ENCODE data around the gene PAK5.

GRCh38 chr20:9576695-9577094 lies 262.2 kb downstream of the PAK5 start:
- TF ChIP-seq, protein P1, sequence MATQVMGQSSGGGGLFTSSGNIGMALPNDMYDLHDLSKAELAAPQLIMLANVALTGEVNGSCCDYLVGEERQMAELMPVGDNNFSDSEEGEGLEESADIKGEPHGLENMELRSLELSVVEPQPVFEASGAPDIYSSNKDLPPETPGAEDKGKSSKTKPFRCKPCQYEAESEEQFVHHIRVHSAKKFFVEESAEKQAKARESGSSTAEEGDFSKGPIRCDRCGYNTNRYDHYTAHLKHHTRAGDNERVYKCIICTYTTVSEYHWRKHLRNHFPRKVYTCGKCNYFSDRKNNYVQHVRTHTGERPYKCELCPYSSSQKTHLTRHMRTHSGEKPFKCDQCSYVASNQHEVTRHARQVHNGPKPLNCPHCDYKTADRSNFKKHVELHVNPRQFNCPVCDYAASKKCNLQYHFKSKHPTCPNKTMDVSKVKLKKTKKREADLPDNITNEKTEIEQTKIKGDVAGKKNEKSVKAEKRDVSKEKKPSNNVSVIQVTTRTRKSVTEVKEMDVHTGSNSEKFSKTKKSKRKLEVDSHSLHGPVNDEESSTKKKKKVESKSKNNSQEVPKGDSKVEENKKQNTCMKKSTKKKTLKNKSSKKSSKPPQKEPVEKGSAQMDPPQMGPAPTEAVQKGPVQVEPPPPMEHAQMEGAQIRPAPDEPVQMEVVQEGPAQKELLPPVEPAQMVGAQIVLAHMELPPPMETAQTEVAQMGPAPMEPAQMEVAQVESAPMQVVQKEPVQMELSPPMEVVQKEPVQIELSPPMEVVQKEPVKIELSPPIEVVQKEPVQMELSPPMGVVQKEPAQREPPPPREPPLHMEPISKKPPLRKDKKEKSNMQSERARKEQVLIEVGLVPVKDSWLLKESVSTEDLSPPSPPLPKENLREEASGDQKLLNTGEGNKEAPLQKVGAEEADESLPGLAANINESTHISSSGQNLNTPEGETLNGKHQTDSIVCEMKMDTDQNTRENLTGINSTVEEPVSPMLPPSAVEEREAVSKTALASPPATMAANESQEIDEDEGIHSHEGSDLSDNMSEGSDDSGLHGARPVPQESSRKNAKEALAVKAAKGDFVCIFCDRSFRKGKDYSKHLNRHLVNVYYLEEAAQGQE (IDR thresholded peaks at IDR 0.05; ENCODE audit: insufficient read depth in 1 of 2, low read depth in 2 of 2, low read length in 1 of 2), result no peak
- TF ChIP-seq, protein P2, sequence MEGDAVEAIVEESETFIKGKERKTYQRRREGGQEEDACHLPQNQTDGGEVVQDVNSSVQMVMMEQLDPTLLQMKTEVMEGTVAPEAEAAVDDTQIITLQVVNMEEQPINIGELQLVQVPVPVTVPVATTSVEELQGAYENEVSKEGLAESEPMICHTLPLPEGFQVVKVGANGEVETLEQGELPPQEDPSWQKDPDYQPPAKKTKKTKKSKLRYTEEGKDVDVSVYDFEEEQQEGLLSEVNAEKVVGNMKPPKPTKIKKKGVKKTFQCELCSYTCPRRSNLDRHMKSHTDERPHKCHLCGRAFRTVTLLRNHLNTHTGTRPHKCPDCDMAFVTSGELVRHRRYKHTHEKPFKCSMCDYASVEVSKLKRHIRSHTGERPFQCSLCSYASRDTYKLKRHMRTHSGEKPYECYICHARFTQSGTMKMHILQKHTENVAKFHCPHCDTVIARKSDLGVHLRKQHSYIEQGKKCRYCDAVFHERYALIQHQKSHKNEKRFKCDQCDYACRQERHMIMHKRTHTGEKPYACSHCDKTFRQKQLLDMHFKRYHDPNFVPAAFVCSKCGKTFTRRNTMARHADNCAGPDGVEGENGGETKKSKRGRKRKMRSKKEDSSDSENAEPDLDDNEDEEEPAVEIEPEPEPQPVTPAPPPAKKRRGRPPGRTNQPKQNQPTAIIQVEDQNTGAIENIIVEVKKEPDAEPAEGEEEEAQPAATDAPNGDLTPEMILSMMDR (IDR thresholded peaks at IDR 0.05), result no peak

Measured in Panc1 (cell line).